Hepatocyte (in vitro differentiated cells): ENCODE results near the gene ZNF80.

Source experiments
- CTCF ChIP-seq: fragments of 200-600 bp; sonication (generic); IDR thresholded peaks from 2 replicates; pipeline ENCODE4 v1.5.1; 2016; ENCODE audit warnings: antibody characterized with exemption, mild to moderate bottlenecking; ENCODE audit not compliant: poor library complexity
- EZH2 ChIP-seq: fragments of 200-600 bp; sonication (generic); IDR thresholded peaks from 2 replicates; pipeline ENCODE4 v1.6.1; 2016; ENCODE audit warnings: antibody characterized with exemption, mild to moderate bottlenecking, borderline replicate concordance
- EZH2phosphoT487 ChIP-seq: fragments of 200-600 bp; sonication (generic); IDR thresholded peaks from one replicate; pipeline ENCODE4 v1.6.1; 2018; ENCODE audit warnings: antibody characterized with exemption, mild to moderate bottlenecking, low read depth, moderate library complexity; ENCODE audit not compliant: unreplicated experiment, severe bottlenecking

DNA sequence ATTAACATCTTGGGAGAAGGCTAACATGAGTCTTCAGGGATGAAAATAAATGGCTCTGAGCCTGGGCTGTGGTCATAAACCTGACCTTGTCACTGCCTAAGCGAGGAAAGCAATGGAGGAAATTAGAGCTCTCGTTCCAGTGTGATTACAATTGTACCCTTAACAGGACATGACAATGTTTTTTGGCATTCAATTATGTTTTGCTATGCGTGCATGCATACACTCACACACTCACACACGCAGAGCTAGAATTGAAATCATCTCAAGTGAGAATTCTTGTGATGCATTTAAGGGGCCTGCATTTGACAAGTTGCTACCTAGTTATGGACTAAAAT, 24.1 kb downstream of the ZNF80 start:
- TF ChIP-seq EZH2 (no peak), CTCF (no peak), EZH2phosphoT487 (no peak)
